Astrocyte of the spinal cord (primary cell): ENCODE results near the gene AHDC1.

ENCODE experiments used
- DNase-seq: peaks from one replicate; pipeline ENCODE4 v3.0.0; 2011; ENCODE audit warnings: low read depth, low spot score
- H3K4me3 ChIP-seq: 2 replicates; pipeline ENCODE4 v1.5.1; 2011; ENCODE audit warnings: low read depth, mild to moderate bottlenecking, low read length, moderate library complexity
- in situ Hi-C: cut with HindIII; loops from 2 replicates; pipeline ENCODE4 v1.10.0; 2017; ENCODE audit warnings: low sequenced_read_pairs
- TF ChIP-seq, protein P1 (sequence below): IDR thresholded peaks from 2 replicates; pipeline ENCODE4 v1.5.1; 2012; ENCODE audit warnings: low read depth, mild to moderate bottlenecking, low read length, inconsistent platforms

AHDC1 gene

DNA sequence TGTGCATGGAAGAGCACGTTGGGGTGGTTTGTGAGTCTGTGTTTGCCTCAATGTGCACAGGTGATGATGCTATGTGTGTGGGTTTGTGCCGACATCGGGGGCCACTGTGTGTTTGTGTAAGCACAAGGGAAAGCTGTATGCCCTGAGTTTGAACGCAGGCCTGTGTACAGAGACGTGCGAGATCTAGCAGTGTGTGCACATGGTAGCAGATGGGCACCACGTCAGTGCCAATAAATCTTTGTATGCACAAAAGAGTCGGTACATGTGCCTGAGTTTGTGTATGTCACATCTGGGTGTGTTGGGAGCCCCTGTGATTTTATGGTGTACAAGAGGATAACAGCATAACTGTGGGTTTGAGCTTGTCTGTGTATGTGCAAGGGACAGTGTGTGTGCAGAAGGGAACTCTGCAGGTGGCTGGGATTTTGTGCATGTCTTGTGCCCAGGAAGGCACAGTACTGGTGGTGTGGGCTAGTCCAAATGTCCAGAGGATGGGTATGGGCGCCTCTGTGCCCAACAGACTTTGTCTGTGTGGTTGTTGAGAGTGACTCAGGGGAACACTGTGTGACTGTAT lies 82.0 kb downstream of the AHDC1 start:
- in situ Hi-C loops, result no loop called here
- H3K4me3 ChIP-seq, result no peak overlapping the region
- no peak for DNase-seq
- TF ChIP-seq, protein P1, sequence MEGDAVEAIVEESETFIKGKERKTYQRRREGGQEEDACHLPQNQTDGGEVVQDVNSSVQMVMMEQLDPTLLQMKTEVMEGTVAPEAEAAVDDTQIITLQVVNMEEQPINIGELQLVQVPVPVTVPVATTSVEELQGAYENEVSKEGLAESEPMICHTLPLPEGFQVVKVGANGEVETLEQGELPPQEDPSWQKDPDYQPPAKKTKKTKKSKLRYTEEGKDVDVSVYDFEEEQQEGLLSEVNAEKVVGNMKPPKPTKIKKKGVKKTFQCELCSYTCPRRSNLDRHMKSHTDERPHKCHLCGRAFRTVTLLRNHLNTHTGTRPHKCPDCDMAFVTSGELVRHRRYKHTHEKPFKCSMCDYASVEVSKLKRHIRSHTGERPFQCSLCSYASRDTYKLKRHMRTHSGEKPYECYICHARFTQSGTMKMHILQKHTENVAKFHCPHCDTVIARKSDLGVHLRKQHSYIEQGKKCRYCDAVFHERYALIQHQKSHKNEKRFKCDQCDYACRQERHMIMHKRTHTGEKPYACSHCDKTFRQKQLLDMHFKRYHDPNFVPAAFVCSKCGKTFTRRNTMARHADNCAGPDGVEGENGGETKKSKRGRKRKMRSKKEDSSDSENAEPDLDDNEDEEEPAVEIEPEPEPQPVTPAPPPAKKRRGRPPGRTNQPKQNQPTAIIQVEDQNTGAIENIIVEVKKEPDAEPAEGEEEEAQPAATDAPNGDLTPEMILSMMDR, result no peak

DNA sequence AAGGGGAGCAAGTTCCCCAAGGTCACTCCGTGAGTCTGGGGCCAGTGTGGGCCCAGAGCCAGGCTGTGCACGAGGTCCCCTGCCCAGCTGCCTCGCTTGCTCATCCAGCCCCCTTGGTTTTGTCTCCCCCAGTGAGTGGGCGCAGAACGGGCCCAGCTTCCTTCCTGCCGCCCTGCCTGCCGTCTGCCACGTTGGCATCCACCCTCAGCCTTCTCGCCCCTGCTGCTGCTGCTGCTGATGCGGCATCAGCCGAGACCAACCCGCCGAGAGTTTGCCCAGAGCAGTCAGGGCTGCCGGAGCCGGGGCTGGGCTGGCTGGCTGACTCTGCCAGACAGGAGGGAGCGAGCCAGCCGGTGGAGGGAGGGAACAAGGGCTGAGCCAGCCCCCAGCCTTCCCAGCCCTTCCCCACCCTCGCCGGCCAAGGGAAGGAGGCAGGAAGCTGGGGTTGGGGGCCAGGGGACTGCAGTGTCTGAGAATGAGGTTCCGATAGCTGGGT lies 82.6 kb downstream of the AHDC1 start:
- TF ChIP-seq, protein P1, result no peak
- no peak for DNase-seq
- in situ Hi-C loops, result no loop called here
- H3K4me3 ChIP-seq, result no peak overlapping the region

DNA sequence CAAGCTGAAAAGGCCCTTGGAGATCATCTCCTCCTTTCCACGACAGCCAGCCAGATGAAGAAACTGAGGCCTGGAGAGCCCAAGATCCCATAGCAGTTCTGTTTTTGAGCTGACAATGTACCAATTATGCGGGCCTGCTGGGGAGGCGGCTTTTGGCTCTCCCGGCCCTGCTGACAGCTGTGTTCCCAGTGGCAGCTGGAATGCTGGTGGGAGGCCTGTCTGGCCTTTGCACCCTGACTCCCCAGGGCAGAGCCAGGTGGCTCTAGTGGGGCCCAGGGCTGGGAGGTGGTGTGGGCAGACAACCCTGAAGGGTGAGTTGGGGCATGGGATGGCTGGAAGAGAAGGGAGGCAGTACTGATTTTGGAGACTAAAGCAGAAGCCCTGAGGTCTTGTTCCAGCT lies 83.3 kb downstream of the AHDC1 start:
- H3K4me3 ChIP-seq, result no peak overlapping the region
- in situ Hi-C loops, result no loop called here
- DNase-seq, result no peak
- TF ChIP-seq, protein P1, result no peak

DNA sequence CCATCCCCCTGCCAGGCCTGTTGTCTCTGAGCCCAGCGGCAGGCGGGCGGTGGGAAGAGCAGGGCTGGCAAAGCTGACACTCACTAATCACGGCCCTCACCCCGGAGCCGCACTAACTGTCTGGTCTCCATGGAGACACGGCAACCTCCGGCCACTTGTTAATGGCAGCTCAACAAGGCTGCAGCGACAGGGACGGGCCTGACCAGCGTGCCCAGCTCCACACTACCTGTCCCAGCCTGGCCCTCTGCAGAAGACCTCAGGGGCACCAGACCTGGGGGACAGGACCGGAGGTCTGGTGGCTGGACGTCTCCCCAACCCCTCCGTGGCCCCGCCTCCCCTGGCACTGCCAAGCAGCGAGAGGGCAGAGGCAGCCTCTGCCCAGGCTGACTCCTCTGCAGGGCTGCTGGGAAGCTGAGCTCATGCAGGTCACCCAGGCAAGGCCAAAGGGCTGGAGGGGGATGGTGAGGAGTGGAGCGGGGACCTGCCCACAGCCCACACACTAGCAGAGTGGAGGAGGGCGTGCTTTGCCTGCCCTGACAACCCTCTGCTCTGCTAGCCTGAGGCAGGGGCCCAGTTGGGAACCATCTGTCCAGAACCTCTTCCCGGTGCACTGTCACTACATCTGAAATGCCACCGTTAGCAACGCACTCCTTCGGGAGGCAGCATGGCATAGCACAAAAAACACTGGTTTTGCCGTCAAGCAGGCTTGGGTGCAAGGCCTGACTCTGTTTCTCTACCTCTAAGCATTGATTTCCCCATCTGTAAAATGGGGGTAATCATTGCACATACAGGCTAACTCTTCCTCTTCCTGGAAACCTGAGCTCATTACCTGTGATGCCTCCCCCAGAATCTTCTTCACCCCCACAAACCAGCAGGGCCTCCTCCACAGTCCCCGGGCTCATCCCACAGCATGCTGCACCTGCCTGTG lies 84.3 kb downstream of the AHDC1 start:
- TF ChIP-seq, protein P1, result no peak
- no peak for DNase-seq
- H3K4me3 ChIP-seq, result no peak overlapping the region
- in situ Hi-C loops, result no loop called here

- DNase-seq, result no peak
- TF ChIP-seq, protein P1, result no peak
- in situ Hi-C loops, result no loop called here
- no peak overlapping the region for H3K4me3 ChIP-seq
These were observed 85.1 kb downstream of the AHDC1 start for GRCh38 chr1:27518808-27519207.

DNA sequence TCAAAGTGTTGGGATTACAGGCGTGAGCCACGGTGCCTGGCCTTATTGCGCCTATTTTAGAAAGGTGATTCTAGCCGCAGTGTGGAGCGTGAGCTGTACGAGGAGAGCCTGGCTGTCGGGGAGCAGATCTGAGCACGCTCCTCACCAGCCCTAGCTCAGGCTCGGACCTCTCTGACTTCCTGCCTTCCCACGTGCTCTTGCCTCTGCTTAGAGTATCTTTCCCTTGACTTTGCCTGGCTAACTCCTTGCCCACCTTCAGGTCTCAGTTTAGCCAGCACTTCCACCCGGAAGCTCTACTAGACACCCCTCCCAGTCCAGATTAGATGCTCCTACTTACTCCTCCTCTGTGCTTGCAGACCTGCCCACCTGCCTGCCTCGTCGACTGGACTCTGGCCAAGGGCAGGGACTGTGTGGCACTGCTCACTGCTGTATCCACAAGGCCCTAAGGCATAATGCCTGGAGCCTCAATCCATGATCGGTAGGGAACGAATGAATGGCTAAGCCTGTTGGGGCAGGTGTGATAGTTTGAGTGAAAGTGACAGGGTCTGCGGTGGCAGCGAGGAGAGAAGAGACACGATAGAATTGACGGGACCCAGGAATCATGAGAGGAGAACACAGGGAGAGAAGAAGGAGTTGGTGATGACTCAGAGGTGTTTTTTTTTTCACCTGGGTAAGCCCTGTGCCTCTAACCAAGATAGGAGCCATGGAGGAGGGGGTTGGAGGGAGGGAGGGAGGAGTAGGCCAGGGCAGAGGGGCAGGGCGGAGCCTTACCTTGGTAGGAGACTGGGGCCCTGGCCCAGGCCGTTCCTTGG lies 85.8 kb downstream of the AHDC1 start:
- no peak for DNase-seq
- in situ Hi-C loops, result no loop called here
- H3K4me3 ChIP-seq, result no peak overlapping the region
- TF ChIP-seq, protein P1, result no peak
